Measurements from ENCODE around the gene DAND5.

Gene DAND5

GRCh38 chr19:13001166-13001501 is 31.8 kb downstream of the DAND5 start:
- Histone ChIP-seq H3K9ac (no peak overlapping the region), H3K4me2 (ENCODE audit: low read length) (no peak overlapping the region), H3K36me3 (ENCODE audit: control insufficient read depth, insufficient read depth, low read length) (no peaks in the 10 kb centered on the region), H2AFZ (no peak overlapping the region), H3K79me2 (peaks cover 5% of the 10 kb centered on the region), H3K4me1 (peaks cover 3% of the 10 kb centered on the region), H3K4me3 (ENCODE audit: low read depth, low read length) (no peak overlapping the region), H3K27ac (no peak overlapping the region), H3K9me3 (ENCODE audit: control insufficient read depth, low read length) (no peaks in the 10 kb centered on the region), H3K27me3 (ENCODE audit: control insufficient read depth, insufficient read depth, low read length) (no peaks in the 10 kb centered on the region)
- TF ChIP-seq CTCF (IDR thresholded peaks at IDR 0.05), result no peak

- TF ChIP-seq CTCF (IDR thresholded peaks at IDR 0.05), result no peak
- H3K4me1 ChIP-seq, result peaks cover 3% of the 10 kb centered on the region
Observed at GRCh38 chr19:13001502-13002165, 32.3 kb downstream of the DAND5 start.

GRCh38 chr19:13002166-13002898 is 33.0 kb downstream of the DAND5 start:
- H3K9ac ChIP-seq, result no peak overlapping the region
- TF ChIP-seq CTCF (IDR thresholded peaks at IDR 0.05), result no peak
- H3K4me2 ChIP-seq (ENCODE audit: low read length), result no peak overlapping the region
- no peak overlapping the region for H3K4me3 ChIP-seq (ENCODE audit: low read depth, low read length)
- no peak overlapping the region for H3K27ac ChIP-seq
- H3K4me1 ChIP-seq, result no peaks in the 10 kb centered on the region
- H2AFZ ChIP-seq, result no peak overlapping the region
- no peaks in the 10 kb centered on the region for H3K27me3 ChIP-seq (ENCODE audit: control insufficient read depth, insufficient read depth, low read length)
- no peaks in the 10 kb centered on the region for H3K9me3 ChIP-seq (ENCODE audit: control insufficient read depth, low read length)
- no peaks in the 10 kb centered on the region for H3K36me3 ChIP-seq (ENCODE audit: control insufficient read depth, insufficient read depth, low read length)
- H3K79me2 ChIP-seq, result peaks cover 2% of the 10 kb centered on the region

More at GRCh38 chr19:13001502-13002165, 32.3 kb downstream of the DAND5 start:
- H3K9ac ChIP-seq, result no peak overlapping the region
- H2AFZ ChIP-seq, result no peak overlapping the region
- peaks cover 5% of the 10 kb centered on the region for H3K79me2 ChIP-seq
- no peak overlapping the region for H3K4me2 ChIP-seq (ENCODE audit: low read length)
- no peaks in the 10 kb centered on the region for H3K27me3 ChIP-seq (ENCODE audit: control insufficient read depth, insufficient read depth, low read length)
- no peaks in the 10 kb centered on the region for H3K9me3 ChIP-seq (ENCODE audit: control insufficient read depth, low read length)
- H3K4me3 ChIP-seq (ENCODE audit: low read depth, low read length), result no peak overlapping the region
- H3K36me3 ChIP-seq (ENCODE audit: control insufficient read depth, insufficient read depth, low read length), result no peaks in the 10 kb centered on the region
- H3K27ac ChIP-seq, result no peak overlapping the region

GRCh38 chr19:13003081-13003480 is 33.7 kb downstream of the DAND5 start:
- H3K4me3 ChIP-seq (ENCODE audit: low read depth, low read length), result no peak overlapping the region
- no peak overlapping the region for H3K27ac ChIP-seq
- no peaks in the 10 kb centered on the region for H3K36me3 ChIP-seq (ENCODE audit: control insufficient read depth, insufficient read depth, low read length)
- no peak overlapping the region for H3K4me2 ChIP-seq (ENCODE audit: low read length)
- no peak overlapping the region for H3K9ac ChIP-seq
- no peaks in the 10 kb centered on the region for H3K4me1 ChIP-seq
- no peaks in the 10 kb centered on the region for H3K27me3 ChIP-seq (ENCODE audit: control insufficient read depth, insufficient read depth, low read length)
- no peak overlapping the region for H2AFZ ChIP-seq
- H3K9me3 ChIP-seq (ENCODE audit: control insufficient read depth, low read length), result no peaks in the 10 kb centered on the region
- no peak for TF ChIP-seq CTCF (IDR thresholded peaks at IDR 0.05)
- H3K79me2 ChIP-seq, result peaks cover 2% of the 10 kb centered on the region
